HepG2 (cell line): ENCODE data around the gene STK4. TPM values are rescaled to one million over a fixed set of nuclear protein-coding genes. Genes with fewer than 3 reads are reported as not detected.

ENCODE experiments used
- ATAC-seq: fragments of 200-7000 bp; cut with Tn5 transposase; 3 replicates; pipeline ENCODE4 v1.9.1; 2020; ENCODE audit warnings: mild to moderate bottlenecking, moderate library complexity
- BruUV-seq: library from RNA; stranded (reverse); fragments of 400-500 nt; replicated peaks from 2 replicates; lab custom pipeline; 2021; lab: Mats Ljungman, UMichigan
- CTCF ChIA-PET: fragments of 300-600 bp; formaldehyde crosslinking; extraction: SDS; loops from one replicate; lab custom pipeline; 2021; ENCODE audit warnings: low total read pairs, inconsistent platforms, low intra/inter-chr PET ratio; lab: Yijun Ruan, JAX
- POLR2A ChIA-PET: fragments of 350-600 bp; sonication (Branson Sonifier 250); formaldehyde crosslinking; loops from one replicate; lab custom pipeline; 2020; ENCODE audit warnings: antibody characterized with exemption, inconsistent platforms; lab: Yijun Ruan, JAX
- DNase-seq: peaks from one replicate; pipeline ENCODE4 v3.0.0-alpha.2; 2015; ENCODE audit warnings: low spot score
- FAIRE-seq: peaks from 3 replicates; lab custom pipeline; 2011; peaks lifted over from hg19 to GRCh38; lab: Jason Lieb, UNC
- H2AFZ ChIP-seq: one replicate; pipeline ENCODE4 v1.6.1; 2011; ENCODE audit warnings: low read length, inconsistent platforms
- H3K27ac ChIP-seq: fragments of 300-600 bp; 3 replicates; pipeline ENCODE4 v1.8.0; 2011; ENCODE audit warnings: mixed run types, mild to moderate bottlenecking, mixed read lengths, low read length, inconsistent platforms; ENCODE audit not compliant: insufficient read depth; ENCODE audit errors: extremely low read length
- H3K27me3 ChIP-seq, 2 experiments: fragments of 200-600 bp in 1 of 2; 2 replicates in 1 of 2; 3 replicates in 1 of 2; pipeline versions ENCODE4 v1.6.0 to v1.8.0; 2011; ENCODE audit warnings: low read length in 2 of 2, mild to moderate bottlenecking in 2 of 2, moderate library complexity in 2 of 2, inconsistent platforms in 1 of 2; ENCODE audit not compliant: insufficient read depth in 2 of 2, control insufficient read depth in 1 of 2
- H3K36me3 ChIP-seq, 2 experiments: fragments of 200-600 bp in 1 of 2; replicated peaks in 1 of 2; 2 replicates in 1 of 2; 3 replicates in 1 of 2; pipeline versions ENCODE4 v1.5.1 to v1.8.0; 2011; ENCODE audit warnings: low read length in 2 of 2, inconsistent platforms in 1 of 2; ENCODE audit not compliant: insufficient read depth in 2 of 2, control insufficient read depth in 1 of 2
- H3K4me1 ChIP-seq: 2 replicates; pipeline ENCODE4 v1.5.1; 2012; ENCODE audit warnings: low read length, inconsistent platforms; ENCODE audit not compliant: insufficient read depth
- H3K4me2 ChIP-seq: 2 replicates; pipeline ENCODE4 v1.6.0; 2011; ENCODE audit warnings: low read depth, low read length, inconsistent platforms
- H3K4me3 ChIP-seq, 3 experiments: fragments of 200-600 bp in 1 of 3; sonication (generic), shearing (Covaris generic) in 1 of 3; replicated peaks in 1 of 3; 2 replicates each; pipeline ENCODE4 v1.5.1; 2011 to 2016; ENCODE audit warnings: low read length in 3 of 3, inconsistent platforms in 2 of 3, low read depth in 2 of 3, mild to moderate bottlenecking in 2 of 3, control low read depth in 1 of 3, mixed read lengths in 1 of 3; ENCODE audit not compliant: insufficient read depth in 1 of 3
- H3K79me2 ChIP-seq: one replicate; pipeline ENCODE4 v1.6.1; 2011; ENCODE audit warnings: low read length, inconsistent platforms; ENCODE audit not compliant: insufficient read depth
- H3K9ac ChIP-seq: 2 replicates; pipeline ENCODE4 v1.6.0; 2011; ENCODE audit warnings: mild to moderate bottlenecking, low read depth, low read length, inconsistent platforms; ENCODE audit not compliant: insufficient read depth
- H3K9me3 ChIP-seq: 2 replicates; pipeline ENCODE4 v1.5.1; 2012; ENCODE audit warnings: mild to moderate bottlenecking, low read length
- H4K20me1 ChIP-seq: 2 replicates; pipeline ENCODE4 v1.6.0; 2011; ENCODE audit warnings: inconsistent platforms, mild to moderate bottlenecking, low read length, moderate library complexity; ENCODE audit not compliant: insufficient read depth
- ARNT2 ChIP-seq: sonication (generic); formaldehyde crosslinking; IDR thresholded peaks from 2 replicates; pipeline ENCODE4 v1.8.0; 2022; ENCODE audit warnings: mild to moderate bottlenecking, low read depth, missing genetic modification reagents, moderate library complexity
- HOXA9 ChIP-seq: sonication (generic); formaldehyde crosslinking; IDR thresholded peaks from 2 replicates; pipeline ENCODE4 v1.8.1; 2022; ENCODE audit warnings: missing genetic modification reagents, mild to moderate bottlenecking, moderate library complexity, borderline replicate concordance
- KLF12 ChIP-seq: sonication (generic); formaldehyde crosslinking; IDR thresholded peaks from 2 replicates; pipeline ENCODE4 v1.4.0; 2020; ENCODE audit warnings: missing genetic modification reagents, borderline replicate concordance
- POLR2G ChIP-seq: fragments of 200-400 bp; formaldehyde crosslinking; IDR thresholded peaks from 2 replicates; pipeline ENCODE4 v1.6.1; 2018; ENCODE audit warnings: mild to moderate bottlenecking, low read depth, low read length, moderate library complexity
- U2AF1 ChIP-seq: fragments of 200-400 bp; formaldehyde crosslinking; optimal IDR thresholded peaks from 2 replicates; pipeline ENCODE3; 2017; ENCODE audit warnings: mild to moderate bottlenecking, low read depth, low read length
- ZBTB1 ChIP-seq: sonication (generic); formaldehyde crosslinking; IDR thresholded peaks from 2 replicates; pipeline ENCODE4 v1.4.0; 2020; ENCODE audit warnings: missing genetic modification reagents, borderline replicate concordance
- ZNF121 ChIP-seq: sonication (generic); formaldehyde crosslinking; IDR thresholded peaks from 2 replicates; pipeline ENCODE4 v1.5.0; 2020; ENCODE audit warnings: mild to moderate bottlenecking, missing genetic modification reagents
- ZNF142 ChIP-seq: sonication (generic); formaldehyde crosslinking; IDR thresholded peaks from 2 replicates; pipeline ENCODE4 v1.4.0; 2020; ENCODE audit warnings: missing genetic modification reagents
- ZNF180 ChIP-seq: sonication (generic); formaldehyde crosslinking; IDR thresholded peaks from 2 replicates; pipeline ENCODE4 v1.4.0; 2020; ENCODE audit warnings: low read depth, missing genetic modification reagents, borderline replicate concordance
- ZNF782 ChIP-seq: sonication (generic); formaldehyde crosslinking; IDR thresholded peaks from 2 replicates; pipeline ENCODE4 v1.4.0; 2020; ENCODE audit warnings: missing genetic modification reagents, mild to moderate bottlenecking, borderline replicate concordance
- ZSCAN30 ChIP-seq: sonication (generic); formaldehyde crosslinking; IDR thresholded peaks from 2 replicates; pipeline ENCODE4 v1.5.0; 2020; ENCODE audit warnings: mild to moderate bottlenecking, missing genetic modification reagents
- WGBS: methylation state at CpG from one replicate; pipeline ENCODE4 v1.1.6; 2017; ENCODE audit warnings: low lambda C conversion rate; 5-methylcytosine and 5-hydroxymethylcytosine counted together
- in situ Hi-C: cut with HindIII; loops from 2 replicates; pipeline ENCODE4 v1.10.0; 2017; ENCODE audit warnings: low pct_unique_long_range_greater_than_20kb; ENCODE audit not compliant: extremely low pct_ligation_motif_present
- intact Hi-C: fragments of 100-400 bp; cut with micrococcal nuclease; formaldehyde crosslinking; loops from one replicate; pipeline ENCODE4 v1.10.0; 2022; ENCODE audit not compliant: unreplicated experiment
- polyA plus RNA-seq, 8 experiments: library from polyadenylated mRNA; depleted of rRNA in 3 of 8; stranded (reverse) in 7 of 8; unstranded in 1 of 8; fragments of >200 nt; fragmentation: Illumina TruSeq in 4 of 8; extraction: Trizol in 4 of 8; gene quantifications; 2 replicates each; pipeline versions ENCODE4 v1.2.1 to v1.2.3, GENCODE V29; 2011 to 2016; ENCODE audit warnings: low read depth in 4 of 8, missing spikeins in 1 of 8, mixed read lengths in 1 of 8; ENCODE audit not compliant: insufficient read depth in 1 of 8
- total RNA-seq, 5 experiments: library from RNA; depleted of rRNA; stranded (reverse); fragments of >200 nt; fragmentation: Illumina TruSeq; extraction: Trizol; gene quantifications; 2 replicates each; pipeline ENCODE4 v1.2.3, GENCODE V29; 2016; ENCODE audit warnings: low read depth in 1 of 5

Gene STK4
- total and polyA plus RNA-seq, 2 of the 13 experiments (the other 11 are each of a cell fraction or from before 2014, with no cell fraction given): 25.6 to 38.3 TPM

- Histone ChIP-seq H3K9me3 (no peaks in the 10 kb centered on the region), H3K36me3 (peaks cover 20 to 59% of the 10 kb centered on the region in 2 experiments), H3K9ac (no peak overlapping the region), H2AFZ (no peak overlapping the region), H3K27me3 (no peaks in the 10 kb centered on the region), H4K20me1 (no peaks in the 10 kb centered on the region), H3K4me3 (no peak overlapping the region), H3K4me1 (no peaks in the 10 kb centered on the region), H3K4me2 (no peak overlapping the region), H3K27ac (no peak overlapping the region), H3K79me2 (no peaks in the 10 kb centered on the region)
- BruUV-seq: no TSS peak
- intact Hi-C loops: no loop called here
- DNase-seq (no peak), ATAC-seq (no peak), FAIRE-seq (no peak)
- over 99% methylated on average over 4 of the region's 4 CpGs for WGBS
- in situ Hi-C loops: no loop called here
- TF ChIP-seq POLR2G (0 out of 2 replicates have a peak, but pooled peaks have one; percentile 23), ZNF180 (CRISPR knock-in tag) (no peak)
- ChIA-PET POLR2A (no interaction called here), CTCF (no interaction called here)
Measured at GRCh38 chr20:44976698-44977097, 10.4 kb downstream of the STK4 start.

- no peak overlapping the region for H2AFZ ChIP-seq
- in situ Hi-C loops: no loop called here
- H3K27ac ChIP-seq: no peak overlapping the region
- no peak for DNase-seq
- H3K27me3 ChIP-seq: no peaks in the 10 kb centered on the region
- no peaks in the 10 kb centered on the region for H4K20me1 ChIP-seq
- intact Hi-C loops: no loop called here
- no TSS peak for BruUV-seq
- no peak for ATAC-seq
- no peak overlapping the region for H3K4me2 ChIP-seq
- H3K9me3 ChIP-seq: no peaks in the 10 kb centered on the region
- FAIRE-seq: no peak
- ChIA-PET CTCF (no interaction called here), POLR2A (interaction anchor here (2.5 kb wide), 1 partner anchor 19 kb away, joined by 10 read pairs; the partner anchor contains the start of gene TOMM34)
- H3K4me3 ChIP-seq: no peak overlapping the region
- no peak overlapping the region for H3K9ac ChIP-seq
- peaks cover 21 to 64% of the 10 kb centered on the region in 2 experiments for H3K36me3 ChIP-seq
- H3K79me2 ChIP-seq: no peaks in the 10 kb centered on the region
- H3K4me1 ChIP-seq: no peaks in the 10 kb centered on the region
- 86% methylated on average over 2 of the region's 2 CpGs for WGBS
- TF ChIP-seq KLF12 (CRISPR knock-in tag) (no peak), ZNF782 (CRISPR knock-in tag) (no peak), ARNT2 (CRISPR knock-in tag) (no peak), ZBTB1 (CRISPR knock-in tag) (no peak), ZNF121 (CRISPR knock-in tag) (no peak), U2AF1 (no peak), ZSCAN30 (no peak), ZNF142 (no peak), HOXA9 (CRISPR knock-in tag) (no peak)
- TF ChIP-seq, all 625 proteins: peak for 0
Measured at GRCh38 chr20:44979090-44979621, 12.8 kb downstream of the STK4 start.
